AG04449 (cell line): Measurements from ENCODE around the gene ENPP5.
A peak's percentile ranks its signal among the peaks of the same experiment; 100 is the strongest.

Source experiments
- CTCF ChIA-PET: fragments of 350-600 bp; formaldehyde crosslinking; extraction: SDS; loops from one replicate; lab custom pipeline; 2021; ENCODE audit warnings: antibody characterized with exemption; lab: Yijun Ruan, JAX
- POLR2A ChIA-PET: fragments of 400-600, 350-600 bp; formaldehyde crosslinking; extraction: SDS; loops from one replicate; lab custom pipeline; 2020; ENCODE audit warnings: antibody characterized with exemption, inconsistent platforms; lab: Yijun Ruan, JAX
- DNase-seq: peaks from one replicate; pipeline ENCODE4 v3.0.0-alpha.2; 2010; ENCODE audit warnings: low read depth, low spot score
- H3K4me3 ChIP-seq: 2 replicates; pipeline ENCODE4 v1.5.1; 2011; ENCODE audit warnings: low read depth, mild to moderate bottlenecking, control low read depth, low read length
- CTCF ChIP-seq: IDR thresholded peaks from one replicate; pipeline ENCODE4 v1.5.1; 2011; ENCODE audit warnings: mild to moderate bottlenecking, moderate library complexity, low read length, control low read depth, inconsistent platforms; ENCODE audit not compliant: insufficient read depth; ENCODE audit errors: missing control alignments

Gene ENPP5

GRCh38 chr6:46204880-46205650 lies 34.3 kb upstream of the ENPP5 start:
- TF ChIP-seq CTCF = no peak
- ChIA-PET POLR2A (no interaction called here), CTCF (interaction anchor here (0.6 kb wide), 1 partner anchor 1135 kb away, joined by 3 read pairs; no protein-coding TSS in a partner anchor)

GRCh38 chr6:46203391-46204177 lies 32.8 kb upstream of the ENPP5 start:
- POLR2A ChIA-PET = no interaction called here
- no peak overlapping the region for H3K4me3 ChIP-seq
- no peak for DNase-seq
- CTCF ChIA-PET = no interaction called here
- TF ChIP-seq CTCF = no peak

More at GRCh38 chr6:46204880-46205650, 34.3 kb upstream of the ENPP5 start:
- no peak overlapping the region for H3K4me3 ChIP-seq
- DNase-seq = no peak

GRCh38 chr6:46201702-46202101 lies 30.9 kb upstream of the ENPP5 start:
- no peak for DNase-seq
- H3K4me3 ChIP-seq = no peak overlapping the region
- POLR2A ChIA-PET = no interaction called here
- TF ChIP-seq CTCF = no peak
- CTCF ChIA-PET = no interaction called here

GRCh38 chr6:46199387-46199786 lies 28.6 kb upstream of the ENPP5 start:
- no peak for DNase-seq
- H3K4me3 ChIP-seq = no peak overlapping the region
- POLR2A ChIA-PET = no interaction called here
- CTCF ChIA-PET = no interaction called here
- no peak for TF ChIP-seq CTCF

GRCh38 chr6:46191961-46192360 lies 21.2 kb upstream of the ENPP5 start:
- TF ChIP-seq CTCF = no peak
- DNase-seq = peak; percentile 16
- POLR2A ChIA-PET = no interaction called here
- H3K4me3 ChIP-seq = no peak overlapping the region
- CTCF ChIA-PET = no interaction called here

- CTCF ChIA-PET = no interaction called here
- no peak for TF ChIP-seq CTCF
- no peak overlapping the region for H3K4me3 ChIP-seq
- DNase-seq = no peak
- POLR2A ChIA-PET = no interaction called here
Observed at GRCh38 chr6:46190889-46191288, 20.1 kb upstream of the ENPP5 start.
